Measurements from ENCODE around the gene EXT2.

EXT2 gene

GRCh38 chr11:44226945-44227344, 131.5 kb downstream of the EXT2 start:
- no peaks in the 10 kb centered on the region for H3F3A ChIP-seq (ENCODE audit: low read depth)

GRCh38 chr11:44228379-44228778, 132.9 kb downstream of the EXT2 start:
- Histone ChIP-seq H3K79me2 (ENCODE audit: insufficient read depth, low read length) (no peaks in the 10 kb centered on the region), H3K9me2 (replicated peaks; ENCODE audit: low read depth, low read length) (no peaks in the 10 kb centered on the region), H3K9ac (ENCODE audit: low read depth, low read length, poor library complexity, severe bottlenecking) (no peak overlapping the region), H3F3A (ENCODE audit: low read depth) (no peaks in the 10 kb centered on the region), H4K20me1 (ENCODE audit: insufficient read depth, low read length, poor library complexity, severe bottlenecking) (no peaks in the 10 kb centered on the region), H3K9me3 (ENCODE audit: insufficient read depth, low read depth, low read length) (no peaks in the 10 kb centered on the region), H3K27me3 (ENCODE audit: insufficient read depth, low read length, poor library complexity, severe bottlenecking) (no peaks in the 10 kb centered on the region), H3K36me3 (ENCODE audit: insufficient read depth, low read length) (no peaks in the 10 kb centered on the region), H3K4me2 (ENCODE audit: low read depth, low read length, poor library complexity, severe bottlenecking) (no peak overlapping the region), H3K4me3 (ENCODE audit: low read length, poor library complexity, severe bottlenecking) (no peak overlapping the region), H3K4me1 (ENCODE audit: insufficient read depth, low read length, poor library complexity, severe bottlenecking) (peaks cover 11% of the 10 kb centered on the region), H2AFZ (ENCODE audit: low read length) (no peak overlapping the region)
- TF ChIP-seq EZH2phosphoT487 (IDR thresholded peaks at IDR 0.05; ENCODE audit: borderline replicate concordance) = no peak
- TF ChIP-seq CTCF (conservative IDR thresholded peaks at IDR 0.05; ENCODE audit: low read length) = no peak

More at GRCh38 chr11:44226945-44227344, 131.5 kb downstream of the EXT2 start:
- no peaks in the 10 kb centered on the region for H3K36me3 ChIP-seq (ENCODE audit: insufficient read depth, low read length)
- no peaks in the 10 kb centered on the region for H3K9me2 ChIP-seq (replicated peaks; ENCODE audit: low read depth, low read length)
- H3K4me2 ChIP-seq (ENCODE audit: low read depth, low read length, poor library complexity, severe bottlenecking) = peak overlapping the region; percentile 22
- H4K20me1 ChIP-seq (ENCODE audit: insufficient read depth, low read length, poor library complexity, severe bottlenecking) = no peaks in the 10 kb centered on the region
- no peak overlapping the region for H2AFZ ChIP-seq (ENCODE audit: low read length)
- TF ChIP-seq EZH2phosphoT487 (IDR thresholded peaks at IDR 0.05; ENCODE audit: borderline replicate concordance) (no peak), CTCF (conservative IDR thresholded peaks at IDR 0.05; ENCODE audit: low read length) (no peak)
- H3K9ac ChIP-seq (ENCODE audit: low read depth, low read length, poor library complexity, severe bottlenecking) = no peak overlapping the region
- no peaks in the 10 kb centered on the region for H3K79me2 ChIP-seq (ENCODE audit: insufficient read depth, low read length)
- no peaks in the 10 kb centered on the region for H3K9me3 ChIP-seq (ENCODE audit: insufficient read depth, low read depth, low read length)
- peaks cover 11% of the 10 kb centered on the region for H3K4me1 ChIP-seq (ENCODE audit: insufficient read depth, low read length, poor library complexity, severe bottlenecking)
- H3K4me3 ChIP-seq (ENCODE audit: low read length, poor library complexity, severe bottlenecking) = no peak overlapping the region
- no peaks in the 10 kb centered on the region for H3K27me3 ChIP-seq (ENCODE audit: insufficient read depth, low read length, poor library complexity, severe bottlenecking)

- no peaks in the 10 kb centered on the region for H3K9me3 ChIP-seq (ENCODE audit: insufficient read depth, low read depth, low read length)
- H3K9me2 ChIP-seq (replicated peaks; ENCODE audit: low read depth, low read length) = no peaks in the 10 kb centered on the region
- H4K20me1 ChIP-seq (ENCODE audit: insufficient read depth, low read length, poor library complexity, severe bottlenecking) = no peaks in the 10 kb centered on the region
Observed at GRCh38 chr11:44229098-44229497, 133.6 kb downstream of the EXT2 start.

More at GRCh38 chr11:44229098-44229497, 133.6 kb downstream of the EXT2 start:
- Histone ChIP-seq H3K4me1 (ENCODE audit: insufficient read depth, low read length, poor library complexity, severe bottlenecking) (peaks cover 11% of the 10 kb centered on the region), H3K4me3 (ENCODE audit: low read length, poor library complexity, severe bottlenecking) (no peak overlapping the region), H3K79me2 (ENCODE audit: insufficient read depth, low read length) (no peaks in the 10 kb centered on the region), H3K27me3 (ENCODE audit: insufficient read depth, low read length, poor library complexity, severe bottlenecking) (no peaks in the 10 kb centered on the region), H2AFZ (ENCODE audit: low read length) (no peak overlapping the region), H3K36me3 (ENCODE audit: insufficient read depth, low read length) (no peaks in the 10 kb centered on the region), H3K4me2 (ENCODE audit: low read depth, low read length, poor library complexity, severe bottlenecking) (no peak overlapping the region), H3K9ac (ENCODE audit: low read depth, low read length, poor library complexity, severe bottlenecking) (no peak overlapping the region), H3F3A (ENCODE audit: low read depth) (no peaks in the 10 kb centered on the region)
- no peak for TF ChIP-seq EZH2phosphoT487 (IDR thresholded peaks at IDR 0.05; ENCODE audit: borderline replicate concordance)
- TF ChIP-seq CTCF (conservative IDR thresholded peaks at IDR 0.05; ENCODE audit: low read length) = no peak

Measured in Loucy (cell line).